HL-60 (cell line): ENCODE data around the gene ARMC9.

Source experiments
- DNase-seq, 2 experiments: peaks; one replicate each; pipeline ENCODE4 v3.0.0-alpha.2; 2010 to 2020; ENCODE audit warnings: low read depth in 1 of 2, low spot score in 1 of 2
- H3K27ac ChIP-seq: fragments of 250-450 bp; sonication (Bioruptor Pico); replicated peaks from 2 replicates; pipeline ENCODE4 v1.5.1; 2020; ENCODE audit warnings: mild to moderate bottlenecking, moderate library complexity
- H3K27me3 ChIP-seq: fragments of 250-450 bp; sonication (Bioruptor Pico); 2 replicates; pipeline ENCODE4 v1.5.1; 2021; ENCODE audit warnings: mild to moderate bottlenecking, moderate library complexity; ENCODE audit not compliant: insufficient read depth, poor library complexity, severe bottlenecking
- H3K4me3 ChIP-seq: replicated peaks from 2 replicates; pipeline ENCODE4 v1.5.1; 2011; ENCODE audit warnings: mild to moderate bottlenecking, control low read depth, low read length; ENCODE audit not compliant: insufficient read depth
- CTCF ChIP-seq: IDR thresholded peaks from one replicate; pipeline ENCODE4 v1.5.1; 2011; ENCODE audit warnings: low read length, control low read depth, inconsistent platforms; ENCODE audit not compliant: insufficient read depth
- GABPA ChIP-seq: IDR thresholded peaks from 2 replicates; pipeline ENCODE4 v1.6.1; 2012; ENCODE audit warnings: low read depth
- POLR2AphosphoS5 ChIP-seq: IDR thresholded peaks from 2 replicates; pipeline ENCODE4 v1.6.1; 2012; ENCODE audit warnings: low read depth
- REST ChIP-seq: IDR thresholded peaks from 2 replicates; pipeline ENCODE4 v1.6.1; 2012; ENCODE audit warnings: low read depth; ENCODE audit not compliant: insufficient replicate concordance
- SPI1 ChIP-seq: IDR thresholded peaks from 2 replicates; pipeline ENCODE4 v1.6.1; 2012; ENCODE audit warnings: low read depth, mild to moderate bottlenecking, borderline replicate concordance

The ARMC9 gene

GRCh38 chr2:231213931-231214642 is 15.7 kb downstream of the ARMC9 start:
- Histone ChIP-seq H3K27ac (no peak overlapping the region), H3K27me3 (no peaks in the 10 kb centered on the region), H3K4me3 (no peak overlapping the region)
- DNase-seq: no peak
- TF ChIP-seq REST (no peak), POLR2AphosphoS5 (no peak), SPI1 (no peak), GABPA (no peak), CTCF (no peak)

DNA sequence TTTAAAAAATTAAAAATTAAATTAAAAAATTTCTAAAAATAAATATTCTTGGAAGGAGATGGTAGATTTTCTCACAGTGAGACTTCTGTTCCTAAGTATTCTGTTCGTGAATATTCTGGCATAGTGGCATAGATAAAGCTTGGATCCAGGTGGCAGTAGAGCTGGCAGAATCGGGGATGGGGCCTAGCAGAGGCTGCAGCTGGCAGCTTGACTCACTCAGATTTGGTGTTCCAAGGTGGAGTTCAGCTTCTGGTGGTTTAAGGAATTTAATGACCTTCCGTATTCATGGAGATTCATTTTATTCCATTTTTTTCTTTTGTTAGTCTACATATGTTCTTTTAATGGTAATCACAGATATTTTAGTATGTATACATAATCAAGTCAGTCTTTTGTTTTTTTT is 19.9 kb downstream of the ARMC9 start:
- TF ChIP-seq REST (no peak), SPI1 (no peak), POLR2AphosphoS5 (no peak), CTCF (no peak), GABPA (no peak)
- Histone ChIP-seq H3K27me3 (no peaks in the 10 kb centered on the region), H3K27ac (no peak overlapping the region), H3K4me3 (no peak overlapping the region)
- no peak for DNase-seq

- no peaks in the 10 kb centered on the region for H3K27me3 ChIP-seq
- H3K27ac ChIP-seq: no peak overlapping the region
- no peak for DNase-seq
- H3K4me3 ChIP-seq: no peak overlapping the region
- no peak for TF ChIP-seq POLR2AphosphoS5
- no peak for TF ChIP-seq GABPA
- TF ChIP-seq SPI1: no peak
- TF ChIP-seq REST: no peak
- no peak for TF ChIP-seq CTCF
These were observed 20.9 kb downstream of the ARMC9 start for GRCh38 chr2:231219289-231219688.
